H1 (cell line): Measurements from ENCODE around the gene RPGRIP1.
A peak's percentile ranks its signal among the peaks of the same experiment; 100 is the strongest.

Experiments
- CHD7 ChIP-seq: fragments of 300-600 bp; sonication (generic); IDR thresholded peaks from 2 replicates; pipeline ENCODE4 v1.7.1; 2012; ENCODE audit warnings: low read length, moderate library complexity, mild to moderate bottlenecking, inconsistent platforms; ENCODE audit not compliant: insufficient replicate concordance
- KDM5A ChIP-seq: fragments of 200-600 bp; IDR thresholded peaks from 2 replicates; pipeline ENCODE4 v1.7.1; 2012; ENCODE audit warnings: mild to moderate bottlenecking, low read length, inconsistent platforms, mixed read lengths
- MAX ChIP-seq: IDR thresholded peaks from 2 replicates; pipeline ENCODE4 v1.6.1; 2012; ENCODE audit warnings: inconsistent platforms
- POLR2AphosphoS5 ChIP-seq: IDR thresholded peaks from 2 replicates; pipeline ENCODE4 v1.6.1; 2011; ENCODE audit warnings: low read depth, low read length
- SP2 ChIP-seq: IDR thresholded peaks from 2 replicates; pipeline ENCODE4 v1.6.1; 2012; ENCODE audit warnings: mild to moderate bottlenecking, low read length, inconsistent platforms

GRCh38 chr14:21255385-21256101 is 24.3 kb upstream of the RPGRIP1 start:
- TF ChIP-seq POLR2AphosphoS5 (0 out of 2 replicates have a peak, but pooled peaks have one; percentile 33), MAX (no peak), KDM5A (no peak), SP2 (no peak), CHD7 (no peak)
